NCI-H2107 treated with DMSO at 0.1 percent for 48 hours (cell line): Measurements from ENCODE around the gene CNDP1.
A peak's percentile ranks its signal among the peaks of the same experiment; 100 is the strongest.

Source experiments
- DNase-seq: peaks from one replicate; lab custom pipeline; 2025; ENCODE audit not compliant: unreplicated experiment; lab: John Stamatoyannopoulos, UW

The CNDP1 gene

DNA sequence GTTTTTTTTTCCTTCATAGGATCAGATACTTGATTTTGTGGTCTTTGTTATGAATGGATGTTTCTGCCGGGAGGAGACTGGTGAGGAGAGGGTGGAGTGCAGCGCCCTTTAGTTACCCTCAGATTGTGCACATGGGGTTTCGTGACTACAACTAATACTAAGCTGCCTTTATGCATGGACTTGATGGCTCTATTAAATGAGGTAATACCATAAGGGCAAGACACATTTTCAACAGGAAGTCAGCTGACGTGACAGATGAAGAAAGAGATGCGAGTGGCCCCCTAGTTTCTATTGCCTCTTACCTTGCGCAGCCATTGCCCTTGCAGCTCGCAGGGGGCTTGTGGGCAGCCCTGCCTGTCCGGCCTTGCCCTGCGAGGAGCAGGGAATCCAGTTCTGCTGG lies 87.8 kb downstream of the CNDP1 start:
- no peak for DNase-seq

DNA sequence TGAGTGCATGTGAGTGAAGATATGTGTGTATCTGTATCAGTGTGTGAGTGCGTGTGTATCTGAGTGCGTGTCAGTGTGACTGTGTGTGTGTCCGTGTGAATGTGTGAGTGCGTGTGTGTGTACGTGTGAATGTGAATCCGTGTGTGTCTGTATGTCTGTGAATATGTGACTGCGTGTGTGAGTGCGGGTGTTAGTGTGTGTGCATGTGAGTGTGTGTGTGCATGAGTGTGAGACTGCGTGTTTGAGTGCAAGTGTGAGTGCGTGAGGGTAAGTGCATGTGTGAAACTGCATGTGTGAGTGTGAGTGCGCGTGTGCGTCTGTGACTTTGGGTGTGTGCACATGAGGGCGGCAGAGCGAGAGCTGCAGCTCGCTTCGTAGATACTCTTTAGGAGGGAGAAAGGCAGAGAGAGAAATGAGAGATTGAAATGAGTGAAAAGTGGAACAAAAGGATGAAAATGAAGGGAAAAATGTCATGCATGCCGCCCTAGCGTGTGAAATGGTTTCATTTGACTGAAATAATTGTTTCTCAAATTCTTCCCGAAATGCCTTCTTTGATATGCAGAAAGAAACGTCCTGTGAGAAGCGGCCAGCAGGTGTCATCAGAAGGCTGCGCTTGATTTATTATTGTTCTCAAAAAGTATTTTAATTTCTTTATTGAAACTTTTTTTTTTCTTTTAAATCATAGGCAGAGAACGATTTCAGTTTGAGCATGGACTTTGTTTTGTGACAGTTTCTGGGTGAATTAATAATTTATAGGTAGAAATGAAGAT lies 88.9 kb downstream of the CNDP1 start:
- no peak for DNase-seq

DNA sequence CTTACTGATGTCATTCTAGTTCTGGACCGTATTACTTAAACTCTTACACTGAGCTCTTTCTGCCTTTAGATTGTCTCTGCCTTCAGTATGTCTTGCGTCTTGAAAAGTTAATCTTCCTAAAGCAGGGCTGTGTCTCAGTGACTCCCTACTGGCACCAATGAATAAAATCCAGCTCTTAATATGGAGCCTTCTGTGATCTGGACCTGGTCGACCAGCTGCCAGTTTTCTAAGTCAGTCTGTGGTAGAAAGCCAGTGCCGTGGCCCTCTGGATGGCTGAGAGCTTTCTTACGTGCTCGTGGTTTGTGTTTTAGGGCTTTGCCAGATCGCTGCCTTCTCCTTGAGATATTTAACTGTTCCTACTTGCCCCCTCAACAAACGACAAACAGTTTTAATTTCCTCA lies 90.2 kb downstream of the CNDP1 start:
- DNase-seq: no peak

DNA sequence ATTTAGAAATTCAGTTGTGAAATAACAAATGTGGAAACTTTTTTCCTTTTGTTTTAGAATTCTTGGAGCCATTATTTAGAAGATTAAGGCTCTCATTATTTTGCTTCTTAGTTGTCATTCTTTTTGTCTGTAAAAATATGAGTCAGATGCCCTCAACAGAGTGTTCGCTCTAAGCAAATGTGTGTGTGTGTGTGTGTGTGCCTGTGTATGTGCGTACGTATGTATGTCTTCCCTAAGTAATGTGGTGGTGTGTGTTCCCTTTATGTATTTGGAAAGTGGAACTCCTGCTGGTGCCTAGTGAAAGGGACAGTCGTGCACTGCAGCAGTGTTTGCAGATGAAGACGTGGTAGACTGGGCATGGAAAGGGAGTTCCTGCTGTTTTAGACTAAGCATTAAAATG lies 90.9 kb downstream of the CNDP1 start:
- peak; percentile 27 for DNase-seq

DNA sequence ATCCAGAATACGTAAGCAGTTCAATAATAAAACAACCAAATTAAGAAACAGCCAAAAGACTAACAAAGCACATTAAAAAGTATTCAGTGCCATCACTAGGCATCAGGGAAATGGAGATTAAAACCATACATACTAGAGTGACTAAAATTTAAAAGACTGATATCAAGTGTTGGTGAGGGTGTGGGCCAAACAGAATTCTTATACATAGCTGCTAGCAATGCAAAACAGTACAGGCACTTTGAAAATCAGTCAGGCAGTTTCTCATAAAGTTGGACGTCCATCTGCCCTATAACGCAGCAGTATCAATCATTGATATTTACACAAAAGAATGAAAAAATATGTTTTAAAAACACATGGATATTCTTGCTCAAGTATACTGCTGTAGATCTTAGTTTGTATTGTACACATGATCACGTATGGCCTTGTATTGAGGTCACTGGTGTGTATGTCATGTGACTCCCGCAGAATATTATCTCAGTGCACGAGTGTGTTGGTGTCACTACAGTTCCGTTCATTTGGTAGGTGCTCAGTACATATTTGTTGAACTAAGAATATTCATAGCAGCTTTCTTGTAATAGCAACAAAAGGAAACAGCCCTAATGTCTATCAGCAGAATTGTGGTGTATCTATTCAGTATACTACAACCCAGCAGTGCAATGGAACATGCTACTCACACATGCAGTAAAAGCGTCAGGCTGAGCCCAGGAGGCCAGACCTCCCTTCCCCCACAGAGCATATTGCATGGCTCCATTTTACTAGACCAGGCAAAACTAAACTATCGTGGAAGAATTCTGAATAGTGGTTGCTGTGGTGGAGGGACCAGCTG lies 92.0 kb downstream of the CNDP1 start:
- DNase-seq: no peak

DNA sequence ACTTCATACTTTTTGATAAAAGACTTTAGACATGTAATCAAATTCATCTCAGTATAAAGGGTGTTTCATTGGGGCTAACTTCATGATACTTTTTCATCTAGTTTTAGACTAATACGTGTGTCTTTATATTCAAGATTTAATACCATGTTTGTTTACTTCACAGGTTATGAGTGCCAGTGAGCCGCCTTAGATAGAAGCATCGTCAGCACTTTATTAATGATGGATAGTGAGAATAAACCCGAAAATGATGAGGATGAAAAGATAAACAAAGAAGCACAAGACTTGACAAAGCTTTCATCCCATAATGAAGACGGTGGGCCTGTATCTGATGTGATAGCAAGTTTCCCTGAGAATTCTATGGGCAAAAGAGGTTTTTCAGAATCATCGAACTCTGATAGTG lies 96.5 kb downstream of the CNDP1 start:
- no peak for DNase-seq

DNA sequence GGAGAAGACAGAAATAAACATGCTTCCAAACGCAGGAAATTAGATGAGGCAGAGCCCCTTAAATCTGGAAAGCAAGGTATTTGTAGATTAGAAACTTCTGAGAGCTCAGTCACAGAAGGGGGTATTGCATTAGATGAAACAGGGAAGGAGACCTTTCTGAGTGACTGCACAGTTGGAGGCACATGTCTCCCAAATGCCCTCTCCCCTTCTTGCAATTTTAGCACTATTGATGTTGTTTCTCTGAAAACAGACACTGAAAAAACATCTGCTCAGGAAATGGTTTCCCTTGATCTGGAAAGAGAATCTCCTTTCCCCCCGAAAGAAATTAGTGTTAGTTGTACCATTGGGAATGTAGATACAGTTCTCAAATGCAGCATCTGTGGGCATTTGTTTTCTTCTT lies 96.9 kb downstream of the CNDP1 start:
- DNase-seq: no peak

DNA sequence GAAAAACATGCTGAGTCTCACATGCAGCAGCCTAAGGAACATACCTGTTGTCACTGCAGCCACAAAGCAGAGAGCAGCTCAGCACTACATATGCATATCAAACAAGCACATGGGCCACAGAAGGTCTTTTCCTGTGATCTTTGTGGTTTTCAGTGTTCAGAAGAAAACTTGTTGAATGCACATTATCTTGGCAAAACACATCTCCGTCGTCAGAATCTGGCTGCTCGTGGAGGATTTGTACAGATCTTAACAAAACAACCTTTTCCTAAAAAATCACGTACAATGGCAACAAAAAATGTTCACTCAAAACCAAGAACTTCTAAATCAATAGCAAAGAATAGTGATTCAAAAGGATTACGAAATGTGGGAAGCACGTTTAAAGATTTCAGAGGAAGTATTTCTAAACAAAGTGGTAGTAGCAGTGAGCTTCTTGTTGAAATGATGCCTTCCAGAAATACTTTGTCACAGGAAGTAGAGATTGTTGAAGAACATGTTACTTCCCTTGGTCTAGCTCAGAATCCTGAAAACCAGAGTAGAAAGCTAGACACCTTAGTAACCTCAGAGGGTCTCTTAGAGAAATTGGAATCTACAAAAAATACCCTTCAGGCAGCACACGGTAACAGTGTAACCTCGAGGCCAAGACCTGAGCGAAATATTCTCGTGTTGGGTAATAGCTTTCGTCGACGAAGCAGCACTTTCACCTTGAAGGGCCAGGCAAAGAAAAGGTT lies 97.5 kb downstream of the CNDP1 start:
- DNase-seq: no peak

DNA sequence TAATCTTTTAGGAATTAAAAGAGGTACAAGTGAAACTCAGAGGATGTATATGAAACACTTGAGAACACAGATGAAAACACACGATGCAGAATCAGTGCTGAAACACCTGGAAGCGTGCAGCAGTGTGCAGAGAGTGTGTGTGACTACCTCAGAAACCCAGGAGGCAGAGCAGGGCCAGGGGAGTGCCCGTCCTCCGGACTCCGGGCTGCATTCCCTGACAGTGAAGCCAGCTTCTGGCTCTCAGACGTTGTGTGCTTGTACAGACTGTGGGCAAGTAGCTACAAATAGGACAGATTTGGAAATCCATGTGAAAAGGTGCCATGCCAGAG lies 98.0 kb downstream of the CNDP1 start:
- DNase-seq: no peak

DNA sequence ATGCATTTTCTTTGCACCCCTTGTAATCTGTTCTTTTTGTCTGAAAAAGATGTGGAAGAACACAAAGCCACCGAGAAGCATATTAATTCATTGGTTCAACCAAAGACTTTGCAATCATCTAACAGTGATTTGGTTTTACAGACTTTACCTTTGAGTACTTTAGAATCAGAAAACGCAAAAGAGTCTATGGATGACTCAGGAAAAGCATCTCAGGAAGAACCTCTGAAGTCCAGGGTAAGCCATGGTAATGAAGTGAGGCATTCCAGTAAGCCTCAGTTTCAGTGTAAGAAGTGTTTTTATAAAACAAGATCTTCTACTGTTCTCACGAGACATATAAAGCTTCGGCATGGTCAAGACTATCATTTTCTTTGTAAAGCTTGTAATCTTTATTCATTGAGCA lies 98.6 kb downstream of the CNDP1 start:
- no peak for DNase-seq

DNA sequence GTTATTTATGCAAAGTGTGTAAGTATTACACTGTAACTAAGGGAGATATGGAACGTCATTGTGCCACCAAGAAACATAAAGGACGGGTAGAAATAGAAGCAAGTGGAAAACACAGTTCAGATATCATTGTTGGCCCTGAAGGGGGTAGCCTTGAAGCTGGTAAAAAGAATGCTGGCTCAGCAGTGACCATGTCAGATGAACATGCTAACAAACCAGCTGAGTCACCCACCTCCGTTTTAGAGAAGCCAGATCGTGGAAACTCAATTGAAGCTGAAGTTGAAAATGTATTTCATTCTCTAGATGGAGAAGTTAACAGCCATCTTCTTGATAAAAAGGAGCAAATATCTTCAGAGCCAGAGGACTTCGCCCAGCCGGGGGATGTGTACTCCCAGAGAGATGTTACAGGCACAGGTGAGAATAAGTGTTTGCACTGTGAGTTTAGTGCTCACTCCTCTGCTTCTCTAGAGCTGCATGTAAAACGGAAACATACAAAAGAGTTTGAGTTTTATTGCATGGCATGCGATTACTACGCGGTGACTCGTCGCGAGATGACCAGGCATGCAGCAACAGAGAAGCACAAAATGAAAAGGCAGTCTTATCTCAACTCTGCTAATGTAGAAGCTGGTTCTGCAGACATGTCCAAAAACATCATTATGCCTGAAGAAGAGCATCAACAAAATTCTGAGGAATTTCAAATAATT lies 99.5 kb downstream of the CNDP1 start:
- no peak for DNase-seq

DNA sequence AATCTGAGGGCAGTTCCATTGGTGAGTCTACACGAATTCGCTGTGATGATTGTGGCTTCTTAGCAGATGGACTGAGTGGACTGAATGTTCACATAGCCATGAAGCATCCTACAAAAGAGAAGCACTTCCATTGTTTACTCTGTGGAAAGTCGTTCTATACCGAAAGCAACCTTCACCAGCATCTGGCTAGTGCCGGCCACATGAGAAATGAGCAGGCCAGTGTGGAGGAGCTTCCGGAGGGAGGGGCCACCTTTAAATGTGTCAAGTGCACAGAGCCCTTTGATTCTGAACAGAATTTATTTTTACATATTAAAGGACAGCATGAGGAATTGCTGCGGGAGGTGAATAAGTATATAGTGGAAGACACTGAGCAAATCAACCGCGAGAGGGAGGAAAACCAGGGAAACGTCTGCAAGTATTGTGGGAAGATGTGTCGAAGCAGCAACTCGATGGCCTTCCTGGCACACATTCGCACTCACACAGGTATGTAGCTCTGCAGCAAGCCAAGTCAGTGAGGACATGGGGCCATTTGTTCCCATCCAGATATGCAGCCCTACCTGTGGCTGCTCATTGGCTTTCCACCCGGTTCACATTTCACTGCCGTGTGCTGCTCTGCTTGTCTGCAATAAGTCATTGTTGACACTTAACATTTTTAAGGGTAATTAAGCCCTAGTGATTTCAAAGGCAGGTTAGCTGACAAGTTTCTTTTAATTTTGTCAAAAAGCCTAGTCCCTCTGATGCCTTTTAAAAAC lies 101.1 kb downstream of the CNDP1 start:
- peak; percentile 80 for DNase-seq
